GM12892 (cell line): ENCODE measurements around the gene USF1.

Experiments
- POLR2A ChIP-seq: IDR thresholded peaks from 2 replicates; pipeline ENCODE4 v1.6.1; 2011; ENCODE audit warnings: low read depth, low read length, control low read depth
- POLR2AphosphoS5 ChIP-seq: IDR thresholded peaks from 2 replicates; pipeline ENCODE4 v1.6.1; 2011; ENCODE audit warnings: low read depth, low read length, control low read depth

DNA sequence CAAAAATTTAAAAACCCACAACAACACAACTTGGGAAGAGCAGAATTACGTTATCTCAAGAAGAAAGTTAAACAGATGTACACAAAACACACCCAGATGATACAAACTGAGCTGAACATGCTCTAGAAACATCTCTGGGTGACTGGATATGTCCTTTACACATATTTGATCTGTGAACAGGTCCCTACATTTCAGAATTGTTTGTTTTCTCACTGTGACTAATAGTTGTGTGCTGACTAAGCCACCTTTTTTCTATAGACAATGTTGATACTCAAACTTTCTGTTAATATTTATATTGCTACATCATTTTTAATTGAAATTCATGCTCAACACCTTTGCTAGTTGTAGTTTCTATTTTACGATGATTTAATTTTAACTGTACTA lies 23.8 kb downstream of the USF1 start:
- no peak for TF ChIP-seq POLR2AphosphoS5
- TF ChIP-seq POLR2A = no peak
